Mesendoderm (in vitro differentiated cells): ENCODE results near the gene DCTN2.

Source experiments
- DNase-seq: peaks from one replicate; pipeline ENCODE4 v3.0.0; 2013
- H2AK5ac ChIP-seq: 2 replicates; pipeline ENCODE4 v1.6.1; 2013; ENCODE audit warnings: low read length, inconsistent platforms
- H2BK120ac ChIP-seq: 2 replicates; pipeline ENCODE4 v1.6.1; 2013; ENCODE audit warnings: low read depth, mild to moderate bottlenecking, low read length, moderate library complexity, mixed read lengths
- H2BK15ac ChIP-seq: replicated peaks from 2 replicates; pipeline ENCODE4 v1.6.1; 2013; ENCODE audit warnings: low read depth, mild to moderate bottlenecking, moderate library complexity
- H2BK5ac ChIP-seq: 2 replicates; pipeline ENCODE4 v1.6.1; 2013; ENCODE audit warnings: low read length, inconsistent platforms
- H3K18ac ChIP-seq: 2 replicates; pipeline ENCODE4 v1.6.1; 2013; ENCODE audit warnings: mild to moderate bottlenecking, low read length, mixed read lengths
- H3K23ac ChIP-seq: one replicate; pipeline ENCODE4 v1.6.1; 2013; ENCODE audit warnings: low read length
- H3K27ac ChIP-seq: 2 replicates; pipeline ENCODE4 v1.5.1; 2013; ENCODE audit warnings: low read depth, mild to moderate bottlenecking, inconsistent platforms, low read length, moderate library complexity
- H3K27me3 ChIP-seq: 2 replicates; pipeline ENCODE4 v1.6.1; 2013; ENCODE audit warnings: low read length, control low read depth, mild to moderate bottlenecking, inconsistent platforms; ENCODE audit not compliant: insufficient read depth, poor library complexity
- H3K36me3 ChIP-seq: 2 replicates; pipeline ENCODE4 v1.6.1; 2013; ENCODE audit warnings: low read length, inconsistent platforms; ENCODE audit not compliant: control insufficient read depth, insufficient read depth
- H3K4ac ChIP-seq: one replicate; pipeline ENCODE4 v1.6.1; 2013; ENCODE audit warnings: low read depth, mild to moderate bottlenecking, low read length, moderate library complexity
- H3K4me1 ChIP-seq: 2 replicates; pipeline ENCODE4 v1.6.1; 2013; ENCODE audit warnings: low read depth, low read length, inconsistent platforms; ENCODE audit not compliant: control insufficient read depth
- H3K4me2 ChIP-seq: 2 replicates; pipeline ENCODE4 v1.6.1; 2013; ENCODE audit warnings: low read length
- H3K4me3 ChIP-seq: 2 replicates; pipeline ENCODE4 v1.5.1; 2013; ENCODE audit warnings: mild to moderate bottlenecking, low read length
- H3K56ac ChIP-seq: one replicate; pipeline ENCODE4 v1.6.1; 2013; ENCODE audit warnings: low read length
- H3K79me1 ChIP-seq: 2 replicates; pipeline ENCODE4 v1.6.1; 2013; ENCODE audit warnings: low read length, inconsistent platforms
- H3K79me2 ChIP-seq: 2 replicates; pipeline ENCODE4 v1.6.1; 2013; ENCODE audit warnings: mild to moderate bottlenecking, low read length; ENCODE audit not compliant: control insufficient read depth, insufficient read depth
- H3K9ac ChIP-seq: 2 replicates; pipeline ENCODE4 v1.6.1; 2013; ENCODE audit warnings: low read length, inconsistent platforms
- H4K5ac ChIP-seq: one replicate; pipeline ENCODE4 v1.6.1; 2013; ENCODE audit warnings: low read length
- H4K8ac ChIP-seq: one replicate; pipeline ENCODE4 v1.6.1; 2013; ENCODE audit warnings: low read depth, mild to moderate bottlenecking, control low read depth, low read length, moderate library complexity
- WGBS: extraction: QIAGEN DNeasy Blood & Tissue Kit; methylation state at CpG from one replicate; pipeline ENCODE4 v1.1.7; 2013; ENCODE audit warnings: low lambda C conversion rate, missing lambda C conversion rate; ENCODE audit not compliant: insufficient coverage; ENCODE audit errors: extremely low coverage; 5-methylcytosine and 5-hydroxymethylcytosine counted together

The DCTN2 gene

GRCh38 chr12:57517187-57517586 lies 29.8 kb downstream of the DCTN2 start:
- peaks cover 6% of the 10 kb centered on the region for H3K79me1 ChIP-seq
- H4K8ac ChIP-seq: no peak overlapping the region
- WGBS: no CpG with 5 or more reads among the region's 1 CpG
- peaks cover 31% of the 10 kb centered on the region for H3K36me3 ChIP-seq
- no peak overlapping the region for H3K4me3 ChIP-seq
- no peak overlapping the region for H3K4ac ChIP-seq
- no peak overlapping the region for H3K9ac ChIP-seq
- H2AK5ac ChIP-seq: no peak overlapping the region
- no peaks in the 10 kb centered on the region for H3K27me3 ChIP-seq
- H3K56ac ChIP-seq: no peak overlapping the region
- H3K4me1 ChIP-seq: peaks cover 6% of the 10 kb centered on the region
- no peak overlapping the region for H3K23ac ChIP-seq
- no peak overlapping the region for H3K27ac ChIP-seq
- no peak overlapping the region for H3K18ac ChIP-seq
- H3K4me2 ChIP-seq: no peak overlapping the region
- H2BK5ac ChIP-seq: no peak overlapping the region
- DNase-seq: no peak
- H2BK120ac ChIP-seq: no peak overlapping the region
- no peak overlapping the region for H2BK15ac ChIP-seq
- H4K5ac ChIP-seq: no peak overlapping the region
- peaks cover 5% of the 10 kb centered on the region for H3K79me2 ChIP-seq

- H3K9ac ChIP-seq: no peak overlapping the region
- H3K4me2 ChIP-seq: no peak overlapping the region
- H2BK15ac ChIP-seq: no peak overlapping the region
- H3K36me3 ChIP-seq: peaks cover 36% of the 10 kb centered on the region
- H3K27me3 ChIP-seq: no peaks in the 10 kb centered on the region
- no peak overlapping the region for H3K27ac ChIP-seq
- no peak overlapping the region for H4K8ac ChIP-seq
- no peak overlapping the region for H4K5ac ChIP-seq
- H2BK5ac ChIP-seq: no peak overlapping the region
- H3K56ac ChIP-seq: no peak overlapping the region
- H2BK120ac ChIP-seq: no peak overlapping the region
- no peak overlapping the region for H3K4me3 ChIP-seq
- H3K79me2 ChIP-seq: peaks cover 5% of the 10 kb centered on the region
- no peak overlapping the region for H3K4ac ChIP-seq
- no peak for DNase-seq
- no CpG with 5 or more reads among the region's 11 CpGs for WGBS
- no peak overlapping the region for H2AK5ac ChIP-seq
- peaks cover 6% of the 10 kb centered on the region for H3K4me1 ChIP-seq
- H3K18ac ChIP-seq: no peak overlapping the region
- H3K23ac ChIP-seq: peak overlapping the region; percentile 74
- peaks cover 6% of the 10 kb centered on the region for H3K79me1 ChIP-seq
Measured at GRCh38 chr12:57516617-57517153, 30.3 kb downstream of the DCTN2 start.

GRCh38 chr12:57515934-57516541 lies 31.0 kb downstream of the DCTN2 start:
- H3K79me1 ChIP-seq: peaks cover 6% of the 10 kb centered on the region

GRCh38 chr12:57515408-57515933 lies 31.5 kb downstream of the DCTN2 start:
- H2BK15ac ChIP-seq: no peak overlapping the region
- H3K56ac ChIP-seq: no peak overlapping the region
- DNase-seq: no peak
- peaks cover 5% of the 10 kb centered on the region for H3K79me2 ChIP-seq
- peaks cover 39% of the 10 kb centered on the region for H3K36me3 ChIP-seq
- H3K4me1 ChIP-seq: peaks cover 2% of the 10 kb centered on the region
- no peak overlapping the region for H4K5ac ChIP-seq
- no peak overlapping the region for H3K4me3 ChIP-seq
- H3K4me2 ChIP-seq: no peak overlapping the region
- H3K18ac ChIP-seq: no peak overlapping the region
- H2AK5ac ChIP-seq: no peak overlapping the region
- no peak overlapping the region for H3K27ac ChIP-seq
- no CpG with 5 or more reads among the region's 3 CpGs for WGBS
- no peak overlapping the region for H2BK120ac ChIP-seq
- H3K9ac ChIP-seq: no peak overlapping the region
- no peak overlapping the region for H2BK5ac ChIP-seq
- no peak overlapping the region for H3K23ac ChIP-seq
- peaks cover 6% of the 10 kb centered on the region for H3K79me1 ChIP-seq
- H3K27me3 ChIP-seq: no peaks in the 10 kb centered on the region
- no peak overlapping the region for H4K8ac ChIP-seq
- no peak overlapping the region for H3K4ac ChIP-seq

More at GRCh38 chr12:57515934-57516541, 31.0 kb downstream of the DCTN2 start:
- Histone ChIP-seq H3K56ac (no peak overlapping the region), H3K27ac (no peak overlapping the region), H3K79me2 (peaks cover 5% of the 10 kb centered on the region), H3K18ac (no peak overlapping the region), H3K4me1 (peaks cover 2% of the 10 kb centered on the region), H3K9ac (no peak overlapping the region), H3K23ac (no peak overlapping the region), H2BK15ac (no peak overlapping the region), H3K27me3 (no peaks in the 10 kb centered on the region), H2BK5ac (no peak overlapping the region), H4K5ac (no peak overlapping the region), H2AK5ac (no peak overlapping the region), H3K4me3 (no peak overlapping the region), H4K8ac (no peak overlapping the region), H3K36me3 (peaks cover 39% of the 10 kb centered on the region), H3K4me2 (no peak overlapping the region), H2BK120ac (no peak overlapping the region), H3K4ac (no peak overlapping the region)
- WGBS: no CpG with 5 or more reads among the region's 11 CpGs
- no peak for DNase-seq

GRCh38 chr12:57514720-57515407 lies 32.1 kb downstream of the DCTN2 start:
- no peak overlapping the region for H3K56ac ChIP-seq
- H4K8ac ChIP-seq: no peak overlapping the region
- H2BK120ac ChIP-seq: no peak overlapping the region
- H3K23ac ChIP-seq: no peak overlapping the region
- no peak overlapping the region for H3K4ac ChIP-seq
- H3K4me2 ChIP-seq: no peak overlapping the region
- no peak overlapping the region for H2AK5ac ChIP-seq
- H3K18ac ChIP-seq: no peak overlapping the region
- H3K4me3 ChIP-seq: no peak overlapping the region
- WGBS: no CpG with 5 or more reads among the region's 9 CpGs
- DNase-seq: no peak
- no peak overlapping the region for H4K5ac ChIP-seq
- H3K27ac ChIP-seq: no peak overlapping the region
- H3K4me1 ChIP-seq: peaks cover 2% of the 10 kb centered on the region
- peaks cover 39% of the 10 kb centered on the region for H3K36me3 ChIP-seq
- no peaks in the 10 kb centered on the region for H3K27me3 ChIP-seq
- no peak overlapping the region for H3K9ac ChIP-seq
- H2BK15ac ChIP-seq: no peak overlapping the region
- H2BK5ac ChIP-seq: no peak overlapping the region
- peaks cover 5% of the 10 kb centered on the region for H3K79me2 ChIP-seq
- H3K79me1 ChIP-seq: peaks cover 6% of the 10 kb centered on the region
